HG03139 (cell line): ENCODE results near the gene EVI5.
A peak's percentile ranks its signal among the peaks of the same experiment; 100 is the strongest.
"Not testable (repeated sequence)": the region's sequence is repeated elsewhere in the genome, so short reads cannot be mapped to it uniquely, and the experiment has no call there.

Experiments
- ATAC-seq: cut with Tn5 transposase; IDR thresholded peaks from one replicate; pipeline ENCODE4 v1.9.1; 2021; ENCODE audit not compliant: unreplicated experiment

The EVI5 gene

GRCh38 chr1:92583821-92584760 lies 200.8 kb downstream of the EVI5 start:
- peak; percentile 74 for ATAC-seq

GRCh38 chr1:92577261-92577895 lies 207.5 kb downstream of the EVI5 start:
- no peak for ATAC-seq

- no peak for ATAC-seq
These were observed 209.8 kb downstream of the EVI5 start for GRCh38 chr1:92575123-92575522.

GRCh38 chr1:92572520-92572919 lies 212.4 kb downstream of the EVI5 start:
- ATAC-seq, result no peak

- no peak for ATAC-seq
These were observed 213.3 kb downstream of the EVI5 start for GRCh38 chr1:92571578-92571977.

GRCh38 chr1:92567211-92567868 lies 217.6 kb downstream of the EVI5 start:
- no peak for ATAC-seq

- peak; percentile 93 for ATAC-seq
These were observed 221.3 kb downstream of the EVI5 start for GRCh38 chr1:92563457-92564216.

GRCh38 chr1:92556350-92556749 lies 228.6 kb downstream of the EVI5 start:
- no peak for ATAC-seq

GRCh38 chr1:92554216-92554615 lies 230.7 kb downstream of the EVI5 start:
- no peak for ATAC-seq

GRCh38 chr1:92551916-92552315 lies 233.0 kb downstream of the EVI5 start:
- no peak for ATAC-seq

- no peak for ATAC-seq
These were observed 240.1 kb downstream of the EVI5 start for GRCh38 chr1:92544756-92545165.

GRCh38 chr1:92543131-92544055 lies 241.5 kb downstream of the EVI5 start:
- ATAC-seq, result no peak

- peak; percentile 53 for ATAC-seq
These were observed 246.4 kb downstream of the EVI5 start for GRCh38 chr1:92538413-92539061.

GRCh38 chr1:92538048-92538412 lies 246.9 kb downstream of the EVI5 start:
- peak; percentile 55 for ATAC-seq

GRCh38 chr1:92536980-92537884 lies 247.7 kb downstream of the EVI5 start:
- peak; percentile 56 for ATAC-seq

GRCh38 chr1:92536211-92536979 lies 248.5 kb downstream of the EVI5 start:
- ATAC-seq, result no peak

- ATAC-seq, result not testable (repeated sequence)
These were observed 252.5 kb downstream of the EVI5 start for GRCh38 chr1:92532371-92532770.

GRCh38 chr1:92531939-92532338 lies 253.0 kb downstream of the EVI5 start:
- ATAC-seq, result not testable (repeated sequence)
